GM21737 (cell line): ENCODE data around the gene DUSP14.
A peak's percentile ranks its signal among the peaks of the same experiment; 100 is the strongest.
"Not testable (repeated sequence)": the region's sequence is repeated elsewhere in the genome, so short reads cannot be mapped to it uniquely, and the experiment has no call there.

ENCODE experiments used
- ATAC-seq: cut with Tn5 transposase; IDR thresholded peaks from one replicate; pipeline ENCODE4 v1.9.1; 2021; ENCODE audit warnings: mild to moderate bottlenecking, moderate library complexity; ENCODE audit not compliant: unreplicated experiment

Gene DUSP14

GRCh38 chr17:37483311-37484039 is 6.2 kb upstream of the DUSP14 start:
- no peak for ATAC-seq

GRCh38 chr17:37485938-37486570 is 3.6 kb upstream of the DUSP14 start:
- ATAC-seq, result no peak

- ATAC-seq, result no peak
Observed at GRCh38 chr17:37488009-37488604, 1.6 kb upstream of the DUSP14 start.

GRCh38 chr17:37488607-37489196 is 989 bp upstream of the DUSP14 start:
- ATAC-seq, result no peak

GRCh38 chr17:37490022-37490587 is 414 bp downstream of the DUSP14 start:
- peak; percentile 37 for ATAC-seq

- ATAC-seq, result no peak
Observed at GRCh38 chr17:37490638-37491614, 1.2 kb downstream of the DUSP14 start.

- ATAC-seq, result no peak
Observed at GRCh38 chr17:37492167-37492566, 2.5 kb downstream of the DUSP14 start.

GRCh38 chr17:37493249-37494027 is 3.7 kb downstream of the DUSP14 start:
- ATAC-seq, result no peak

GRCh38 chr17:37494401-37494831 is 4.7 kb downstream of the DUSP14 start:
- ATAC-seq, result no peak

GRCh38 chr17:37494971-37495370 is 5.3 kb downstream of the DUSP14 start:
- ATAC-seq, result no peak

GRCh38 chr17:37500378-37500777 is 10.7 kb downstream of the DUSP14 start:
- ATAC-seq, result no peak

GRCh38 chr17:37502009-37502936 is 12.6 kb downstream of the DUSP14 start:
- no peak for ATAC-seq

GRCh38 chr17:37503148-37503547 is 13.5 kb downstream of the DUSP14 start:
- ATAC-seq, result no peak

GRCh38 chr17:37505333-37505732 is 15.6 kb downstream of the DUSP14 start:
- no peak for ATAC-seq

GRCh38 chr17:37506678-37507077 is 17.0 kb downstream of the DUSP14 start:
- ATAC-seq, result no peak

- ATAC-seq, result no peak
Observed at GRCh38 chr17:37507111-37507510, 17.4 kb downstream of the DUSP14 start.

GRCh38 chr17:37510056-37510455 is 20.4 kb downstream of the DUSP14 start:
- no peak for ATAC-seq

GRCh38 chr17:37511642-37512041 is 22.0 kb downstream of the DUSP14 start:
- not testable (repeated sequence) for ATAC-seq
